ENCODE measurements around the gene PSMC5. TPM values are rescaled to one million over a fixed set of nuclear protein-coding genes. Genes with fewer than 3 reads are reported as not detected.
"Not testable (repeated sequence)": the region's sequence is repeated elsewhere in the genome, so short reads cannot be mapped to it uniquely, and the experiment has no call there.

PSMC5 gene
- total RNA-seq, 1 donor from 2014 or later: 49.6 TPM

GRCh38 chr17:63790057-63790456 lies 37.2 kb upstream of the PSMC5 start:
- peaks cover 19% of the 10 kb centered on the region for H3K36me3 ChIP-seq
- H2AFZ ChIP-seq (replicated peaks): no peak overlapping the region
- Mint-ChIP-seq H3K9me3 (no peaks in the 10 kb centered on the region), H3K4me1 (no peaks in the 10 kb centered on the region), H3K27me3 (ENCODE audit: insufficient read depth, low read depth) (no peaks in the 10 kb centered on the region), H3K27ac (no peak overlapping the region), H3K4me3 (no peak overlapping the region), H3K36me3 (peaks cover 18% of the 10 kb centered on the region)
- TF ChIP-seq EZH2phosphoT487 (IDR thresholded peaks at IDR 0.05) (no peak), EZH2 (IDR thresholded peaks at IDR 0.05) (no peak), CTCF (IDR thresholded peaks at IDR 0.05) (no peak)
- H3K4me3 ChIP-seq: no peak overlapping the region
- H3K27ac ChIP-seq: no peak overlapping the region
- no peak overlapping the region for H3K9ac ChIP-seq
- H3K9me3 ChIP-seq (ENCODE audit: low read depth): no peaks in the 10 kb centered on the region
- H3K4me1 ChIP-seq: no peaks in the 10 kb centered on the region
- H3K4me2 ChIP-seq: no peak overlapping the region
- peaks cover 77% of the 10 kb centered on the region for H3K79me2 ChIP-seq (ENCODE audit: low read depth)
- no peak for DNase-seq (ENCODE audit: low spot score)
- no peaks in the 10 kb centered on the region for H3F3A ChIP-seq (ENCODE audit: low read depth)
- no peaks in the 10 kb centered on the region for H3K27me3 ChIP-seq
- peaks cover 46% of the 10 kb centered on the region for H4K20me1 ChIP-seq (ENCODE audit: low read depth)

GRCh38 chr17:63792055-63792729 lies 35.0 kb upstream of the PSMC5 start:
- Mint-ChIP-seq H3K27me3 (ENCODE audit: insufficient read depth, low read depth) (no peaks in the 10 kb centered on the region), H3K9me3 (no peaks in the 10 kb centered on the region), H3K4me1 (no peaks in the 10 kb centered on the region), H3K27ac (no peak overlapping the region), H3K36me3 (peaks cover 20% of the 10 kb centered on the region), H3K4me3 (no peak overlapping the region)
- TF ChIP-seq EZH2 (IDR thresholded peaks at IDR 0.05) (no peak), CTCF (IDR thresholded peaks at IDR 0.05) (no peak), EZH2phosphoT487 (IDR thresholded peaks at IDR 0.05) (no peak)
- no peak for DNase-seq (ENCODE audit: low spot score)
- no peaks in the 10 kb centered on the region for H3K9me3 ChIP-seq (ENCODE audit: low read depth)
- H3K27ac ChIP-seq: no peak overlapping the region
- H3K4me1 ChIP-seq: no peaks in the 10 kb centered on the region
- H3K4me2 ChIP-seq: no peak overlapping the region
- no peaks in the 10 kb centered on the region for H3F3A ChIP-seq (ENCODE audit: low read depth)
- peaks cover 37% of the 10 kb centered on the region for H4K20me1 ChIP-seq (ENCODE audit: low read depth)
- H3K9ac ChIP-seq: no peak overlapping the region
- no peaks in the 10 kb centered on the region for H3K27me3 ChIP-seq
- H3K79me2 ChIP-seq (ENCODE audit: low read depth): peaks cover 64% of the 10 kb centered on the region
- H3K36me3 ChIP-seq: peaks cover 19% of the 10 kb centered on the region
- no peak overlapping the region for H2AFZ ChIP-seq (replicated peaks)
- no peak overlapping the region for H3K4me3 ChIP-seq

- not testable (repeated sequence) for H3K27me3 Mint-ChIP-seq (ENCODE audit: insufficient read depth, low read depth); H3K9me3 Mint-ChIP-seq; H3K4me3 ChIP-seq; H3K9me3 ChIP-seq (ENCODE audit: low read depth); H3K9ac ChIP-seq; H3K27ac ChIP-seq; H2AFZ ChIP-seq (replicated peaks); DNase-seq (ENCODE audit: low spot score); H3K4me1 Mint-ChIP-seq; H3K27me3 ChIP-seq; H3K27ac Mint-ChIP-seq; H3F3A ChIP-seq (ENCODE audit: low read depth); H3K4me3 Mint-ChIP-seq; H3K4me2 ChIP-seq; H3K4me1 ChIP-seq
- H4K20me1 ChIP-seq (ENCODE audit: low read depth): peaks cover 29% of the 10 kb centered on the region
- peaks cover 22% of the 10 kb centered on the region for H3K79me2 ChIP-seq (ENCODE audit: low read depth)
- H3K36me3 Mint-ChIP-seq: peaks cover 30% of the 10 kb centered on the region
- peaks cover 46% of the 10 kb centered on the region for H3K36me3 ChIP-seq
Measured at GRCh38 chr17:63796375-63796774, 30.9 kb upstream of the PSMC5 start.

GRCh38 chr17:63798572-63799106 lies 28.6 kb upstream of the PSMC5 start:
- H3K36me3 Mint-ChIP-seq: peaks cover 28% of the 10 kb centered on the region
- Histone ChIP-seq H3K36me3 (peaks cover 45% of the 10 kb centered on the region), H3K4me3 (no peak overlapping the region), H4K20me1 (ENCODE audit: low read depth) (peaks cover 35% of the 10 kb centered on the region), H3K27me3 (no peaks in the 10 kb centered on the region), H3K27ac (no peak overlapping the region), H3K9me3 (ENCODE audit: low read depth) (no peaks in the 10 kb centered on the region), H3K9ac (no peak overlapping the region), H3K4me2 (no peak overlapping the region), H3K79me2 (ENCODE audit: low read depth) (peaks cover 17% of the 10 kb centered on the region), H3F3A (ENCODE audit: low read depth) (peaks cover 10% of the 10 kb centered on the region), H2AFZ (replicated peaks) (no peak overlapping the region), H3K4me1 (no peaks in the 10 kb centered on the region)
- H3K9me3 Mint-ChIP-seq: no peaks in the 10 kb centered on the region
- no peaks in the 10 kb centered on the region for H3K4me1 Mint-ChIP-seq
- DNase-seq (ENCODE audit: low spot score): no peak
- no peak overlapping the region for H3K4me3 Mint-ChIP-seq
- TF ChIP-seq EZH2phosphoT487 (IDR thresholded peaks at IDR 0.05) (no peak), CTCF (IDR thresholded peaks at IDR 0.05) (no peak), EZH2 (IDR thresholded peaks at IDR 0.05) (no peak)
- no peak overlapping the region for H3K27ac Mint-ChIP-seq
- no peaks in the 10 kb centered on the region for H3K27me3 Mint-ChIP-seq (ENCODE audit: insufficient read depth, low read depth)
